ENCODE results near the gene TIPARP.

TIPARP gene, protein sequence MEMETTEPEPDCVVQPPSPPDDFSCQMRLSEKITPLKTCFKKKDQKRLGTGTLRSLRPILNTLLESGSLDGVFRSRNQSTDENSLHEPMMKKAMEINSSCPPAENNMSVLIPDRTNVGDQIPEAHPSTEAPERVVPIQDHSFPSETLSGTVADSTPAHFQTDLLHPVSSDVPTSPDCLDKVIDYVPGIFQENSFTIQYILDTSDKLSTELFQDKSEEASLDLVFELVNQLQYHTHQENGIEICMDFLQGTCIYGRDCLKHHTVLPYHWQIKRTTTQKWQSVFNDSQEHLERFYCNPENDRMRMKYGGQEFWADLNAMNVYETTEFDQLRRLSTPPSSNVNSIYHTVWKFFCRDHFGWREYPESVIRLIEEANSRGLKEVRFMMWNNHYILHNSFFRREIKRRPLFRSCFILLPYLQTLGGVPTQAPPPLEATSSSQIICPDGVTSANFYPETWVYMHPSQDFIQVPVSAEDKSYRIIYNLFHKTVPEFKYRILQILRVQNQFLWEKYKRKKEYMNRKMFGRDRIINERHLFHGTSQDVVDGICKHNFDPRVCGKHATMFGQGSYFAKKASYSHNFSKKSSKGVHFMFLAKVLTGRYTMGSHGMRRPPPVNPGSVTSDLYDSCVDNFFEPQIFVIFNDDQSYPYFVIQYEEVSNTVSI

GRCh38 chr3:156674046-156674910, at the start of gene TIPARP:
TIPARP (plus strand) TSS chr3:156674590; CDS start chr3:156677698, 3,108 bp downstream.
- H3K27ac Mint-ChIP-seq = peak within 1 kb of the TSS; percentile 92

GRCh38 chr3:156626104-156626503, 48.3 kb upstream of the TIPARP start:
- ATAC-seq = peak; percentile 50
- Mint-ChIP-seq H3K36me3 (no peaks in the 10 kb centered on the region), H3K4me3 (no peak overlapping the region), H3K4me1 (peaks cover 3% of the 10 kb centered on the region), H3K27ac (no peak overlapping the region), H3K9me3 (no peaks in the 10 kb centered on the region)
- no peak for DNase-seq (ENCODE audit: low spot score in 2 of 2)

More at GRCh38 chr3:156674046-156674910, at the start of gene TIPARP:
- Mint-ChIP-seq H3K4me1 (peaks cover 49% of the 10 kb centered on the region), H3K4me3 (peak within 1 kb of the TSS; percentile 88), H3K36me3 (peaks cover 51% of the 10 kb centered on the region), H3K9me3 (no peaks in the 10 kb centered on the region)
- ATAC-seq (peak; percentile 84), DNase-seq (ENCODE audit: low spot score in 2 of 2) (peak; percentile 99 to 100)

- Mint-ChIP-seq H3K36me3 (no peaks in the 10 kb centered on the region), H3K27ac (no peak overlapping the region)
- ATAC-seq = no peak
Observed at GRCh38 chr3:156627946-156628569, 46.3 kb upstream of the TIPARP start.

DNA sequence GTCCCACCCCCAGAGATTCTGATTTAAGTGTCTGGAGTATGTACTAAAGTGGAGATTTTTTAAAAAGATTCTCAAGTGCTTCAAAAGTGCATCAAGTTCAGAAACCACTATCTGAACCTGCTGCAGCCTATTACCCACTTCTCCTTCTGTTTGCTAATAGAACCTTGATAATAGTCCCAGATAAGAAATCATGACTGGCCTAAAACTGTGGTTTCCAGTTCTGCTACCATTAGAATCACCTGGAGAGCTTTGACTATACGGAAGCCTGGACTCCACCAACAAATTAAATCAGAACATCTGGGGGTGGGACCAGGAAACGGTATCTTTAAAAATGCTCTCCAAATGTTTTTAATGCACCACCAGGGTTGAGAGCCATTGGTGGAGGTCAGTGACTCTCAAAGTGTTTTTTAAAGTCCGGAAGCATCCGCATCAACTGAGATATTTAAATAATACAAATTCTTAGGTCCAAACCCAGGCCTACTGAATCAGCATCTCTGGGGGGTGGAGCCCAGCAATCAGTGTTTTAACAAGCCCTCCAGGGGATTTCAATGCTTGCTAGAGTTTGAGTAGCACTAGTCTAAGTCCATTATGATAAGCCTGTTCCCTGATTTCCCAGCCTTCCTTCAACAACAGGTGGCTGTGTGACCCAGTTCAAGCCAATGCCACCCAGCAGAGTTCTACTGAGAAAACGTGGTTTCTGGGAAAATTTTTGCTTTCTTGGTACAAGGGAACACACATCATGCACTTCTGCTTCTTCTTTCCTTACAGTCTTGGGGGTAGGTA, 45.4 kb upstream of the TIPARP start:
- Mint-ChIP-seq H3K27ac (no peak overlapping the region), H3K4me3 (no peak overlapping the region), H3K36me3 (no peaks in the 10 kb centered on the region), H3K9me3 (no peaks in the 10 kb centered on the region), H3K4me1 (no peaks in the 10 kb centered on the region)
- ATAC-seq = no peak
- DNase-seq (ENCODE audit: low spot score in 2 of 2) = no peak

More at GRCh38 chr3:156627946-156628569, 46.3 kb upstream of the TIPARP start:
- H3K4me1 Mint-ChIP-seq = no peaks in the 10 kb centered on the region
- H3K9me3 Mint-ChIP-seq = no peaks in the 10 kb centered on the region
- H3K4me3 Mint-ChIP-seq = no peak overlapping the region
- no peak for DNase-seq (ENCODE audit: low spot score in 2 of 2)

DNA sequence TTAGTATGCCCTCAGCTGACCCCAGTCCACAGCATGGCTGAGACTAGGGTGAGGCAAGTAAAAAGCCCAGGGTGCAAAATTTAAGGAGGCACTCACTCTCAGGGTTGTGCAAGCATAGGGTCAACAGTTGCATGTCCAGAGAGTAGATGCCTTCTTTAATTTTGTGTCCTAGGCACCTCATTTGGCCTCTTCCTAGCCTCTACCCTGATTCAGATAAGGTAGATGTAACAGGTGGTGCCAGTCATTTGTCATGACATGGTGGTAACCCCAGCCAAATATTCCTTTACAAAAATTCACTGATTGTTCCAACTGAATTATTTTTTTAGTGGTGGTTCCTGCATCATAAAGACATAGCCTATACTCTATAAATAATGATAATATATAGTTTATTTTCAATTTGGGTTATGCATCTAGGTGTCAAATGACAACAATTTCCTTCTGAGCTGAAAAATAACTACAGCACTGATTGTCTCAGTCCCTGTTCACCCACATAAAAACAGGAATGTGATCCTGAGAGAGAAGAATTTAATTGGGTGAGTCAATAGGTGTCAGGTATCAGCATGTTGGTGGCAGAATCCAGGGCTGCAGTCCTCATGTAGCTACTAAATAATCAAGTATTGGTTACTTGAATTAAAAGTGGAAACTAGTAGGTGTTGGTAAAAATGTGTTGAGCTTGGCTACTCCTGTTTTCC, 44.2 kb upstream of the TIPARP start:
- H3K36me3 Mint-ChIP-seq = no peaks in the 10 kb centered on the region
- ATAC-seq (no peak), DNase-seq (ENCODE audit: low spot score in 2 of 2) (no peak)
- no peaks in the 10 kb centered on the region for H3K4me1 Mint-ChIP-seq
- no peaks in the 10 kb centered on the region for H3K9me3 Mint-ChIP-seq
- no peak overlapping the region for H3K27ac Mint-ChIP-seq
- no peak overlapping the region for H3K4me3 Mint-ChIP-seq

DNA sequence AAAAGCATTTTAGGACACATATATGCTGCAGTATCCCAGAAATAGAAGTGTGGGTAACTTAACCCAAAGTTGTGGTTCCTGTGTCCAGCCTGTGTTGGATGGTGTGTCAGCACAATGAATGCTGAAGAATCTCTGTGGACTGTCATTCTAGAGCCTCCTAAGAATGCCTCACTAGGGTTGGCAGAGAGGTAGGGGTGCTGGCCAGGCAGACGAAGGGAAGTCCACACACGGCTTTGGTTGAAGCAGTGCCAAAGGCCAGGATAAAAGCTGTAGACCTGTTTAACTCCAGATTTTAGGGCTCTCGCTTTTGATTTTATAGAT, 43.7 kb upstream of the TIPARP start:
- DNase-seq (ENCODE audit: low spot score in 2 of 2) (no peak), ATAC-seq (no peak)
- no peaks in the 10 kb centered on the region for H3K36me3 Mint-ChIP-seq
- H3K9me3 Mint-ChIP-seq = no peaks in the 10 kb centered on the region
- no peaks in the 10 kb centered on the region for H3K4me1 Mint-ChIP-seq
- H3K27ac Mint-ChIP-seq = no peak overlapping the region
- no peak overlapping the region for H3K4me3 Mint-ChIP-seq

DNA sequence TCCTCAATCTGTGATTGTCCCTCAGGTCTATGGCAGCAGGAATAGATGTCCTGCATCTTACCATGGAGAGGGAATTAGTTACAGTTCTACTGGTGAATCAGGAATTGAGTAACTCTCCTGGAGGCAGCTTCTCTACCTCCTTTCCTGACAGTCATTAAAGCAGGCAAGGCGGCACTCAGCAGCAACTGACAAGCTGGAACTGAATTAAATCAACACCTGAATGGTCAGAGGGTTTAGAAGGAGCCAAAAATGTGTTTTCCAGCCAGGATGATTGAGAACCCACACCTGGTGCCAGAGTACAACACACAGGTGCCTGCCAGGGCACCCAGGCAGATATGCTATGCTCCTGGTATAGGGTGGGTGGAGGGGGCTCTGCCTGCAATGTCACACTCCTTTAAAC, 43.1 kb upstream of the TIPARP start:
- no peaks in the 10 kb centered on the region for H3K9me3 Mint-ChIP-seq
- ATAC-seq (no peak), DNase-seq (ENCODE audit: low spot score in 2 of 2) (no peak)
- no peaks in the 10 kb centered on the region for H3K36me3 Mint-ChIP-seq
- H3K4me1 Mint-ChIP-seq = no peaks in the 10 kb centered on the region
- no peak overlapping the region for H3K4me3 Mint-ChIP-seq
- no peak overlapping the region for H3K27ac Mint-ChIP-seq

DNA sequence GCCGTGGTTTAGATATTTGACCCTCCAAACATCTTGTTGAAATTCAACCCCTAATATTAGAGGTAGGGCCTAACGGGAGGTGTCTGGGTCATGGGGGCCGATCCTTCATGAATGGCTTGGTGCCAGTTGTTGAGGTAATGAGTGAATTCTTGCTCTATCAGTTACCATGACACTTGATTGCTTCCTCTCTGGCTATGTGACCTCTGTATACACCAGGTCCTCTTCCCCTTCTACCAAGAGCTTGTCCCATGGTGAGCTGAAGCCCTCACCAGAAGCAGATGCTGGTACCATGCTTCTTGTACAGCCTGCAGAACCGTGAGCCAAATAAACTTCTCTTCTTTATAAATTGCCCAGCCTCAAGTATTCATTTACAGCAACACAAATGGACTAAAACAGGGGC, 41.8 kb upstream of the TIPARP start:
- DNase-seq (ENCODE audit: low spot score in 2 of 2) (no peak), ATAC-seq (no peak)
- no peak overlapping the region for H3K4me3 Mint-ChIP-seq
- no peaks in the 10 kb centered on the region for H3K4me1 Mint-ChIP-seq
- no peak overlapping the region for H3K27ac Mint-ChIP-seq
- H3K36me3 Mint-ChIP-seq = no peaks in the 10 kb centered on the region
- no peaks in the 10 kb centered on the region for H3K9me3 Mint-ChIP-seq

DNA sequence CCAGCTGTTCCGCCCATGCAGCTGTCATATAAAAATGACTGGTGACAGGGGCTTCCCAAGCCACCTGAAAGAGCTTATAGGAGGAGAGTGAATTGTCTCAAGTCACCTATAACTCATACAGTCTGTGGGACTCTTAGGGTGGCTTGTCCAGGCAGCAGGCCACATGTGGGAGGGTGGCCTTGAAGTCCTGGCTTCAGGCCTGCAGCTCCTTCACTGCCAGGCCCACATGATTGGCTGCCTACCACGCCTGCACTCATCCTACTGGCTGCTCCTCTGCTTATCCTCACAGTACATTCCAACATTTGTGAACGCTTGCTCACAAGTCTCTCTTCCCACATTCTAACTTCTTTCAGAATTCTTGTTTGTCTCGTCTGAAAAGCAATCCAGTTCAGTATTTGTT, 41.1 kb upstream of the TIPARP start:
- ATAC-seq (no peak), DNase-seq (ENCODE audit: low spot score in 2 of 2) (no peak)
- Mint-ChIP-seq H3K27ac (no peak overlapping the region), H3K36me3 (no peaks in the 10 kb centered on the region), H3K4me1 (no peaks in the 10 kb centered on the region), H3K4me3 (no peak overlapping the region), H3K9me3 (no peaks in the 10 kb centered on the region)

DNA sequence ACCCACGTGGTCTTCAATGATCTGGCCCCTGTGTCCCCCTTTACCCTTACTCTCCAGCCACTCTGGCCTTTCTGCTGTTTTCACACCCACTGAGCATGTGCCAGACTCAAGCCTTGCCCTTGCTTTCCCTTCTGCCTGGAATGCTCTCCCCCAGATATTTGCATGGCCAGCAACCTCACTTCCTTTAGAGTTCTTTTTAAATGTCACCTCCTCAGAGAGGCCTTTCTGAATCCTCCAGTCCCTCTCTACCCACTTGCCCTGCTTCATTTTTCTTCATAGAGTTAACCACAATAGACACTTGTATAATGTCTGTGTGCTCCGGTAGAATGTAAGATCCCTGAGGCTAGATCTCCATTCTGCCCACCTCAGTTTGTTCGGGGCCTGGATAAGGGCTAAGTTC, 39.4 kb upstream of the TIPARP start:
- Mint-ChIP-seq H3K4me3 (no peak overlapping the region), H3K4me1 (no peaks in the 10 kb centered on the region), H3K9me3 (no peaks in the 10 kb centered on the region), H3K27ac (no peak overlapping the region), H3K36me3 (no peaks in the 10 kb centered on the region)
- ATAC-seq = no peak
- DNase-seq (ENCODE audit: low spot score in 2 of 2) = no peak

DNA sequence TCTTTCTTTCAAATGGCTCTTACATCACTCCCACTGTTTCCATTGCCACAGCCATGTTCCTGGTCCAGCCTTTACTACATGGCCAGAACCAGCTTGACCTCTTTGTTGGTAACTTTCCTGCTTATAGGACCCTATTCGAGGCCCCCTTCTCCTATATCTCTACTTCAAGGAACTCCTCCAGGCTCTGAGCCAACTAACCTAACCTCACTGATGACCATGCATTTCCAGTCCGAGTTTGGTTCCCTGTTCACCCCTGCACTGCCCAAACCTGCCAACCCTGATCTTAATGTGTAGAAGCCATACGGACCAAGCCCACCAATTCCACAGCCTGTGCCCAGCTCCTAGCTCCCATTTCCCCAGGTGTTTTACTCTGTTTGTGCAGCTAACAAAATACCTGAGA, 38.4 kb upstream of the TIPARP start:
- no peaks in the 10 kb centered on the region for H3K9me3 Mint-ChIP-seq
- no peak overlapping the region for H3K27ac Mint-ChIP-seq
- DNase-seq (ENCODE audit: low spot score in 2 of 2) = no peak
- no peaks in the 10 kb centered on the region for H3K36me3 Mint-ChIP-seq
- no peaks in the 10 kb centered on the region for H3K4me1 Mint-ChIP-seq
- H3K4me3 Mint-ChIP-seq = no peak overlapping the region
- ATAC-seq = no peak

DNA sequence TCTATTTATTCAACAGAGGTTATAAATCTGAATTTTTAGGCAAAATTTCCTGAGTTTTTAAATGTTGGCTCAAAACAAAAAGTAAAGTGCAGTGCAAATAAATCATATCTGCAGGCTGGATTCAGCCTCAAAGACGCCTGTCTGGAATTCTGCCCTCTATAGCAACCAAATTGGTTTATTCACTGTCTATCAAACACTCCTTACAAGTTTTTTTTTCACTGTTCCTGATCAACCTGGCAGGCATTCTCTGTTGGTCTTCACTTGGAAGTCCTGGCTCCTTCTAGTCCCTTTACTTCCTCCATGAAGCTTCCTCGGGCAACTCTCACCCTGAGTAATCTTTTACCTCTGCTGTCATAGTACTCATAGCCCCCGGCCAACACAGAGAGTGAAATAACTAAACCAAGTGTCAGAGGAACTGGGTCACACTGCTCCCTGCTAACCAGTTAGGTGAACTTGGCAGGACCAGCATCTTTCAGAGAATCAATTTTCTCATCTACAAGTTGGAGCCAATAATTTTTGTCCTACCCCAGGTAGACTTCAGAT, 36.8 kb upstream of the TIPARP start:
- Mint-ChIP-seq H3K36me3 (no peaks in the 10 kb centered on the region), H3K4me1 (no peaks in the 10 kb centered on the region), H3K9me3 (no peaks in the 10 kb centered on the region), H3K27ac (no peak overlapping the region), H3K4me3 (no peak overlapping the region)
- ATAC-seq (peak; percentile 79), DNase-seq (ENCODE audit: low spot score in 2 of 2) (no peak)

GRCh38 chr3:156638271-156638670, 36.1 kb upstream of the TIPARP start:
- DNase-seq (ENCODE audit: low spot score in 2 of 2) = no peak
- no peak for ATAC-seq
- Mint-ChIP-seq H3K4me3 (no peak overlapping the region), H3K27ac (no peak overlapping the region), H3K9me3 (no peaks in the 10 kb centered on the region), H3K4me1 (peaks cover 5% of the 10 kb centered on the region), H3K36me3 (no peaks in the 10 kb centered on the region)

Measured in stimulated activated effector memory CD8-positive, alpha-beta T cell treated with anti-CD3 and anti-CD28 coated beads, Interleukin-12 subunit alpha, Interleukin-12 subunit beta, amount 100 ng/mL, for 72 hours (primary cell).